ENCODE data around the gene SMARCAD1.

SMARCAD1 gene

GRCh38 chr4:94244087-94244828 lies 36.6 kb downstream of the SMARCAD1 start:
- no peak for TF ChIP-seq CTCF (conservative IDR thresholded peaks at IDR 0.05)

GRCh38 chr4:94244829-94245185 lies 37.1 kb downstream of the SMARCAD1 start:
- TF ChIP-seq CTCF (conservative IDR thresholded peaks at IDR 0.05): no peak
- H3K27ac ChIP-seq: no peak overlapping the region

More at GRCh38 chr4:94244087-94244828, 36.6 kb downstream of the SMARCAD1 start:
- no peak overlapping the region for H3K27ac ChIP-seq

- no peak for TF ChIP-seq CTCF (conservative IDR thresholded peaks at IDR 0.05)
- H3K27ac ChIP-seq: no peak overlapping the region
Measured at GRCh38 chr4:94251094-94251493, 43.4 kb downstream of the SMARCAD1 start.

- no peak overlapping the region for H3K27ac ChIP-seq
- no peak for TF ChIP-seq CTCF (conservative IDR thresholded peaks at IDR 0.05)
Measured at GRCh38 chr4:94253036-94253435, 45.4 kb downstream of the SMARCAD1 start.

GRCh38 chr4:94256144-94256783 lies 48.6 kb downstream of the SMARCAD1 start:
- no peak for TF ChIP-seq CTCF (conservative IDR thresholded peaks at IDR 0.05)
- no peak overlapping the region for H3K27ac ChIP-seq

GRCh38 chr4:94256828-94257227 lies 49.2 kb downstream of the SMARCAD1 start:
- peak; percentile 66 for TF ChIP-seq CTCF (conservative IDR thresholded peaks at IDR 0.05)

GRCh38 chr4:94262163-94263016 lies 54.7 kb downstream of the SMARCAD1 start:
- no peak for TF ChIP-seq CTCF (conservative IDR thresholded peaks at IDR 0.05)
- H3K27ac ChIP-seq: no peak overlapping the region

More at GRCh38 chr4:94256828-94257227, 49.2 kb downstream of the SMARCAD1 start:
- H3K27ac ChIP-seq: no peak overlapping the region
